Measurements from ENCODE around the gene CARD11.
"Not testable (repeated sequence)": the region's sequence is repeated elsewhere in the genome, so short reads cannot be mapped to it uniquely, and the experiment has no call there.

CARD11 gene

DNA sequence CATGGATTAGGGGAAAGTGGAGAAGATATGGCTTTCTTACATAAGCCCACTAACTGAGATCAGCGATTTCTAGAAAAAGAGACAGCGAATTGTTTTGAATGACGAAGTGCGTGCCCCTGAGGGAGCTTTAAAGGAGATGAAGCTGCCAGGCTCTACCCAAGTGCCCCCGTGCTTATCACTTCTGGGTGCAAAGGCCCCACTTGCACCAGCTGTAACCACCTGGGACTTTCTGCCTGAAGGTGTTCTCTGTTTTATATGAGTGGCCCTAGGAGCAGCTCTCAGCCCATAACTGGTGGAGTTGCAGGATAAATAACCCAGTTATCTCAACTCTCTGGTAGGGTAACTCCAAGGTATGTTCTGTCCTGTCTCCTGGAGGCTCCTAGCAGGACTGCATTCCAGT is 20.4 kb upstream of the CARD11 start:
- no peak for DNase-seq (ENCODE audit: low read depth in 2 of 2)

DNA sequence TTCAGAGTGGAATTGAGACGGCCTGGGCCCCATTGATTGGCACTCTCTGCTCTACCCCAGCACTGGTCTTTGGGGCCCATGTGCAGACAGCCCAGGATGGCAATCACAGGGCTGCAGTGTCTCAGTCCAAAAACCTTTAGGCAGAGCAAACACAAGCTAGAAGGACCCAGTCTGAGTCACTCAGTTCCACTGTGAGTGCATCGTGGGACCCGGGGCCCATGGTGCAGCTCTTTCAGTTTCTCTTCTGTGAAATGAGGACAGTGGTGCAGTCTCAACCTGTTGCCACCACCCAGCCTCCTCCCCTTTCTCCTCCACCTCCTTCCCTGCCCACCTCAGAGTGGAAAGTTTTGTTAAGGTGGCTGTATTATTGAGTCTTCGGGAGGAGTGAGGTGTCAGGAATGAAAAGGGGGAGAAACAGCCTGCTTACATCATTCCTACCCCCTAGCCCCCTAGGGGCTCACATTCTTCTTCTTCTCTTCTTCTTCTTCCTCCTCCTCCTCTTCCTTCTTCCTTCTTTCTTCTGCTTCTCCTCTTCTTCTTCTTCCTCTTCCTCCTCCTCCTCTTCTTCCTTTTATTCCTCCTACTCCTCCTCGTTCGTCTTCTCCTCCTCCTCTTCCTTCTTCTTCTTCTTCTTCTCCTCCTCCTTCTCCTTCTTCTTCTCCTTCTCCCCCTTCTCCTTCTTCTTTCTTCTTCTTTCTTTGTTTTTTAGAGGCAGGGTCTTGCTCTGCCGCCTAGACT is 19.5 kb upstream of the CARD11 start:
- peak; percentile 67 to 72 for DNase-seq (ENCODE audit: low read depth in 2 of 2)

DNA sequence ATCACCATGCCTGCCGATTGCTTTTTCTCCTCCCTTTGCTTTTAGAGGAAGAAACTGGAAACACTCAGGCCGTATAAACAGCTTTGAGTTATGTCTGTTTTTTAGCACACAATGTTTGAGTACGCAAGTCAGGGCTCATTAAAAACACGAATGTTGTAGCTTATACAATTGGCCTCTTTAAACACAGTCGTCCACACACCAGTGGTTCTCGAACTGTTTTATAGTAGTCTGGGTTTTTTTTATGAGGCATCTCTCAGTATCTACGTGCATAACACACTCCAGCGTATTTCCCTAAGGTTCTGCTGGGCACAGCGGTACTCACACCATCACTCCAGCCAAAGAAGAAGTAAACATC is 13.4 kb upstream of the CARD11 start:
- DNase-seq (ENCODE audit: low read depth in 2 of 2) = no peak

DNA sequence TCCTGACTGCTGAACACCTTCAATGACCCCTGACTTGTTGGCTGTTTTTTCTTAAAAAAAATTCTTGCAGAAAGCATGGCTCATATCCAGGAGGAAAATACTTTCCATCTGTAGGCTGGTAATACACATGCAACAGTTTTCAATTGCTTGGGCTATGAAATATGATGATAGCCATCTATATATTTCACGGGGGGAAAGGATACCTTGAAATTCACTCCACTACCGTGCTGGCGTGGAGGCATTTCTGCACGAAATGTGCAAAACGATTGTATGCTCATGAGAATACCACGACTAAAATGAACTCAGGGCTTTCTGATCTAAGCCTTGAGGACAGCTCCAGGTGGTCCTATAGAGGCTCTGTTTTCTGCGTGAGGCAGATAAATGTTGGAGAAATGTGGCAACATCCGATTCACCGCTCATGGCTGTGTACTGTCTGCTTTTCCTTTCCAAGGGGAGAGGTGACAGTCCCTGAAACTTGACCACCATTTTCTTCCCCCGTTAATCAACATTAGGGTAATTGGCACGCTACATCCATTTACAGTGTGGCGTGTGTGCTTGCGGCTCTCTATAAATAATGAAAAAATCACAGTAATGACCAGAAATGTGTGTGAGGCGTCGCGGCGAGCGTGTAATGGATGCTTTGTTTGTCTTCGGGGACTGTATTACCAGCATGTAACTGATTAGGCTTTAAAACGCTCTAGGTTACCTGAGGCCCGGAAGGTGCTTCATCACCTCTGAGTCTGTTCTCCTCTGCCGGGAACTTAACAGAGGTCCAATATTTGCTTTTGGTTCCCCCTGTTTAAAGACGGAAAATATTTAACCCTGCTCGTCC is 12.8 kb upstream of the CARD11 start:
- no peak for DNase-seq (ENCODE audit: low read depth in 2 of 2)

DNA sequence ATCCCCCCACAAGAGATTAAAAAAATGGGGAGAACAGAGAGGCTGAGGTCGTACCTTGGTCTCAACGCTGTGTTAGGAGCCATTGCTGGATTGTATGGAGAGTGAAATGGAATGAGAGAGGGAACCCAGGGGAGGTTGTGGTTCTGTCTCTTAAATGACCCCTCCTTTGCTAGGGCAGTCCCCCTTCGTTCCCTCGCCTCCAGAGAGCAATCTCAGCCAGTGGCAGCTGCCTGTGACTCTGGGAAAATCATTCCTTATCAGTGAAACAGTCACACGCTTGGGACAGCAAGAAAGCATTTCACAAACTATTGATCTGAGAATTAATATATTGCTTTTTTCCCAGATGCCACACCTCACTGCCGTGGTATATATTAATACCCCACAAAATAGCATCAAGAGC is 12.0 kb upstream of the CARD11 start:
- DNase-seq (ENCODE audit: low read depth in 2 of 2) = no peak

DNA sequence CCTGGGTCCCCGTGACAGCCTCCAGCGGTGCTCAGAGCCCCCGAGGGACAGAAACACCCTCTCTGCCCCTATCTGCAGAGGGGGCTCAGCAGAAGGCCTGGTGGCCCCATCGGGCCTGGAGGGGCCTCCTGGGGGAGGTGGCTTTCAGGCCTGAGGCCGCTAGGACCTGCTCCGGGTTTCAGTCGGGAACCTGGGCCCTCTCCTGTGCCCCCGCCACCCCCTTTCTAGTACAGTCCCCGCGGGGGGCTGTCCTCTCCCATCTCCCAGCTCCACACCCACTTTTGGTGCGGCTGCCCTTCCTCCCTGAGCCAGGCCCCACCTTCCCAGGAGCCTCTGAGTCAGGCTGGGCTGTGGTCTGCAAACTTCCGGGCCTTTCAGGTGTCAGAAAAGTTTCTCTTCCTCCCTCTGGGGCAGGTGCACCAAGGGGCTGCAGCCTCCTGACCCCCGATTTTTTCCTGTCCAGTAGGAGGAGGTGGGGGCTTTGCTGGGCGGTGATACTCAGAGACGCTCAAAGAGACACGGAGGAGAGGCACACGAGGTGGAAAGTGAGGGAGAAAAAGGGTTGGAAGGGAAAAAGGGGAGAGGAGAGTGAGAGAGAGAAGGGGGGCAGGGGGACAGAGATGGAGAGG is 692 bp downstream of the CARD11 start:
- DNase-seq (ENCODE audit: low read depth in 2 of 2) = peak; percentile 49 to 72

DNA sequence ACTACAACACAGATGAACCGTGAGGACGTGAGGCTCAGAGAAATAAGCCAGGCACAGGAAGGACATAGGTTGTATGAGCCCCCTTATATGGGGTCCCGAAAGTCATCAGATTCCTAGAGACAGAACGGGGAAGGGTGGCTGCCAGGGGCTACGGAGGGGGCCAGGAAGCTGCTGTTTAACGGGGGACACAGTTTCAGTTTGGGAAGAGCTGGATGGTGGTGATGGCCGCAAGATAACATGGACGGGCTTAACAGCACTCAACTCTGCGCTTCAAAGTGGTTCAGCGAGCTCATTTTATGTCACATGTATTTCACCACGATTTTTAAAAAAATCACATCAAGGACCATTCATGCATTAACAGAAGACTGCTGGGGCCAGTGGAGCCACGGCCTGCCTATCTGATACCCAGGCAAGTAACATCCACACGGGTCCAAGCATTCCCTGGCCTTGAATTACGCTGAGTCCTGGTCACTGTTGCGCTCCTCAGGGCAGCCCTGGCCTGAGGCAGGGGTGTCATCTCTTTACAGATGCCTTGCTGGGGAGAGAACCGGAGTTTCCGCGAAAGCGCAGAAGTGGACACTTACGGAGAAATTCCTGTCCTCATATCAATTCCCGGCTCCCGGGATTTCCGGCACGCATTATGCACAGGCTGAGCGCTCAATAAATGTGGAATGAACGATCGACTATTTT is 1.5 kb downstream of the CARD11 start:
- DNase-seq (ENCODE audit: low read depth in 2 of 2) = no peak

DNA sequence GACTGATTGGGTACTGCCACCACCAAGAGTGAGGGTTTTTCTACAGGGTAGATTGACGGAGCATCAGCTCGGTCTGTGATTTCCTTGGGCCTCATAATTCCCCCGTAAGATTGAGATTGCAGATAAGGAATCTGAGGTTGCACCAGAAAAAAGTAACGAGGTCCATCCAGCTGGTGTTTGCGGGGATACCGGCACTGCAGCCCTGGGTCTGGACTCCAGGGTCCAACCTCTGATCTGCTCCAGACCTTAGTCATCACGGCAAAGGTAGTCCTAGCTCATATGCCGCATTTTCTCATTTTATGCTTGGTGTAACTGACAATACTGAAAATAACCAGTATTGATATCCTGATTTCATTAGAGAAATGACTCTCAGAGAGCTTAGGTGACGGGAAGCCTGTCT is 3.9 kb downstream of the CARD11 start:
- no peak for DNase-seq (ENCODE audit: low read depth in 2 of 2)

DNA sequence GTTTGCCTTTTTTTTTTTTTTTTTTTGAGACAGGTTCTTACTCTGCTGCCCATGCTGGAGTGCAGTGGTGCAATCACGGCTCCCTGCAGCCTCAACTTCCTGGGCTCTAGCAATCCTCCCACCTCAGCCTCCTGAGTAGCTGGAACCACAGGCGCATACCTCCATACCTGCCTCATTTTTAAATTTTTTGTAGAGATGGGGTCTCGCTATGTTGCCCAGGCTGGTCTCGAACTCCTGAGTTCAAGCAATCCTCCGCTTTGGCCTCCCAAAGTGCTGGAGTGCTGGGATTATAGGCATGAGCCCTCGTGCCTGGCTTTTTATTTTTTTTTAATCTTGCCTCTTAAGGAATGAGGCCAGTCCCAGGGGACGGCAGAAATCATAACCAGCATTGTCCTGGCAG is 5.7 kb downstream of the CARD11 start:
- DNase-seq (ENCODE audit: low read depth in 2 of 2) = not testable (repeated sequence)

DNA sequence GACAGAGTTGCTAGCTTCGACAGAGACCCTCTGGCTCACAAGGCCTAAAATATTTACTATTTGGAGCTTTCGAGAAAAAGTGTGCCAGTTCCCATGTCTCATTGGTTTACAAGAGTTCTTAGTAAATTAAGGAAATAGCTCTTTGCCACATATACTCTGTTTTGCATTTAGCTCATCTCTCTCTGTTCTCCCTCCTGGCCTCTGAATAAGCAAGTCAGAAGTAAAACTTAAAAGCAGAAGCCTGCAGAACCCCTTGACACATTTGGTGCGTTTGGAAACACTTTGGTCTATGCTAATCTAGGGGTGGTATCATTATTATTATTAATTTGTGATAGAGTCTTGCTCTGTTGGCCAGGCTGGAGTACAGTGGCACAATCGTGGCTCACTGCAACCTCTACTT is 6.4 kb downstream of the CARD11 start:
- no peak for DNase-seq (ENCODE audit: low read depth in 2 of 2)

DNA sequence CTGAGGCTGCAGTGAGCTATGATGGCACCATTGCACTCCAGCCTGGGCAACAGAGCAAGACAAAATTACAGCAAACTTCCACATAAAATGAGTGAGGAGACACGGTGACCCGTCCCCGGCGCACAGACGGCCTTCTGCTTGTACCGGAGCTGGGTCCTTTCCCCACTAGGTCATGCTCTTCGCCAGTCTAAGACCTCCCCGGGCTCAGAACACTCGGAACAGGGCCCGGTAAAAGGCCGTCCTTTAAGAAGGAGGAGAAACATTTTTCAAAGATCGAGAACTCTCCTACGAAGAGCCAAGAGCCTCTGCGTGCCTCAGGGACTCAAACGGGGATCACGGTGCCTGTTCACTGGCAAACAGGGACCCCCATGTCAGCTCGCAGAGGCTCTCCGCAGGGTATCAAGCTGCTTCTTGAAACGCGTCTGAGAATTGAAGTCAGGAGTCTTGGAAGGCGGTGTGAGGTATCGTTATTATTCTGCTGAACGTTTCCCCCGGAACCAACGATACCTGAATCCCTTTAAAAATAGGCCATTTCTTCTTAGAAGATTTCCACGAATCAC is 9.0 kb downstream of the CARD11 start:
- no peak for DNase-seq (ENCODE audit: low read depth in 2 of 2)

DNA sequence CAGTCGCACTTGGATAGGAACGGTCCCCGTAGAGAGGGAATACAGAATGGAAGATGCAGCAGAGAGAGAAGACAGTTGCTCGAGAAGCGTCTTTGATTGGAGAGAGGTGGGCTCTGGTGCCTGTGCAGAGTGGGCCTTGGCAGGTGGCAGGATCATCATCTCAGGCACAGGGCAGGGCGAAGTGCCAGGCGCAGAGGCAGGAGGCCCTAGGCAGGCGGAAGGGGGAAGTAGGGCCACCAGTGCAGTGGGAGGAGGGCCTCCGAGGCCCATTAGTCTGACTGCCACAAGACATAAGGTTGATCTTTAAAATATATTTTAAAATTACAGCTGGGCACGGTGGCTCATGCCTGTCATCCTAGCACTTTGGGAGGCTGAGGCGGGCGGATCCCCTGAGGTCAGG is 10.1 kb downstream of the CARD11 start:
- DNase-seq (ENCODE audit: low read depth in 2 of 2) = no peak

DNA sequence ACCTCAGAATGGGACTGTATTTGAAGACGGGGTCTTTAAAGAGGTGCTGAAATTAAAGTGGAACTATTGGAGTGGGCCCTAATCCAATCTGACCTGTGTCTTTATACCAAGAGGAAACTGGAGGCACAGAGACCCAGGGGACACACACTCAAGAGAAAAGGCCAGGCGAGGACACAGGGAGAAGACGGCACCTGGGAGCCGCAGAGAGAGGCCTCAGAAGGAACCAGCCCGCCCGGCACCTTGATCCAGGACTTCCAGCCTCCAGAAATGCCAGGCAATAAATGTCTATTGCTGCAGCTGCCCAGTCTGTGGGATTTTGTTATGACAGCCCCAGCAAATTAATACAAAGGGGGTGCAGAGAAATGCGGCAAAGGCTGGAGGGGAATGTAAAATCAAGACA is 10.5 kb downstream of the CARD11 start:
- DNase-seq (ENCODE audit: low read depth in 2 of 2) = no peak

DNA sequence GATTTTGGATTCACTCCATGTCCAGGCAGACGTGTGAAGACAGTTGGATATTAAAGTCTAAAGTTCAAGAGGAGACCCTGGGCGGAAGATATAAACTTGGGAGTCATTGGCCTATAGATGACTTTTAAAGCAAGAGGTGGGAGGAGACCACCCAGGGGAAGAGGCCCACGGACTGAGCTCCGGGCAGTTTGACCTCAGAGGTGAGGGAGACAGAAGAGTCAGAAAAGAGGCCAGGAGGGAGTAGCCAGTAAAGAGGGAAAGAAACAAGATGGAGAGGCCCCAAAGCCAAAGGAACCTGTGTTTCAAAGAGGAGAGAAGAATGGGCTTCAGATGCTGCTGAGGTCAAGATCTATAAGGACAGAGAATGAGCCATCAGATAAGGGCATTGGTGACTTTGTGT is 11.4 kb downstream of the CARD11 start:
- DNase-seq (ENCODE audit: low read depth in 2 of 2) = no peak

DNA sequence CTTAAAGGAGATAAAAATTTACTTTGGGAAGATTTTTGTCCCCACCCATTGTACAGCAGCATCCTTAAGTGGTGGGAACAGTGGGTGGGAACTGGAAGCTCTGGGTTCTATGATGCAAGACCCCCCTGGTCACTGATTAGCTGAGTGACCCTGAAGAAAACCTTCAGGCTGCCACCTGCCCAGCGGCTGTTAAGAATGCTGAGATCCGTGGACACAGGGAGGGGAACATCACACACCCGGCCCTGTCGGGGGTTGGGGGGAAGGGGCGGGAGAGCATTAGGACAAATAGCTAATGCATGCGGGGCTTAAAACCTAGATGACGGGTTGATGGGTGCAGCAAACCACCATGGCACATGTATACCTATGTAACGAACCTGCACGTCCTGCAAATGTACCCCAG is 14.5 kb downstream of the CARD11 start:
- DNase-seq (ENCODE audit: low read depth in 2 of 2) = no peak

DNA sequence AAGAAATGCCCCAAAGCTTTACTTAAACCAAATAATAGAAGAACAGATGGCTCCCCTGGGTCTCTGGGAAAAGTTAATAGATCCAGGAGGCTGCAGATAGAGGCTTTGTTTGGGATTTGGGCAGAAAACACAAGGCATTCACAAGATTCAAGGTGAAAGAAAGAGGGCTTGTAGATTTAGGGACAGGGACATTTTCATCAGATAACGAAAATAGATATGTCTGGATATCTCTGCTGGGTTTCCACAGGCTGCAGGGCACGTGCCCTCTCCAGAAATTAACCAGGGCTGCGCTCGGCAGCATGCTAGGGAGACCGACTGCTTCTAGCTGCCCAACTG is 14.9 kb downstream of the CARD11 start:
- no peak for DNase-seq (ENCODE audit: low read depth in 2 of 2)

DNA sequence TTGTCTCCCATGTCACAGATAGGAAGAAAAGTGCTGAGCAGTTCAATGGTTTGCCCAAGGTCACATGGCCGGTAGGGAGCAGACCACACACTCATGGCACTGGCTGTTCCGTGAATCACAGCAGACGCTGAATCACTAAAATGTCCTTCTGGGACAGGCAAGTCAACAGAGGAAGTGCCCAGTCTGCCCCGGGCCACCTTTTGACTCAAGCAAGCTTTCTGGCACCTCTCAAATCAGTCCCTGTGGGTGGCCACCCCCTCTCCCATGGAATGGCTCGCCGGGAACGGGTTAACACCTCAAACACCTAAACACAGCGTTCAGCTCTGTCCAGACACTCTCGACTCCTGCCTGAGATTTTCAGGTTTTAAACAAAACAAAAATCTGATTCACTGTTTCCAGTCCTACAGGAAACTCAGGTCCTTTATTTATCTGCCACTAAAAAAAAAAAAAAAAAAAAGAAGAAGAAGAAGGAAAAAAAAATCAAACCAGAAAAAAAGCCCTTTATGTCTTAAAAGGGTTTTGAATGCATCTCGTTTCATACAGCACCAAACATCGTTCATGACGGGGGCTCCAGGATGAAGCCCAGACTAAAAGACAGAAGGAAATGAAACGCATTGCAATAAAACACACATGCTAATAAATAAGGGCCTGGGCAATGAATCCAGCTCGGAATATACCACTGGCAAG is 15.5 kb downstream of the CARD11 start:
- DNase-seq (ENCODE audit: low read depth in 2 of 2) = peak in 1 of 2 donors; percentile 33

DNA sequence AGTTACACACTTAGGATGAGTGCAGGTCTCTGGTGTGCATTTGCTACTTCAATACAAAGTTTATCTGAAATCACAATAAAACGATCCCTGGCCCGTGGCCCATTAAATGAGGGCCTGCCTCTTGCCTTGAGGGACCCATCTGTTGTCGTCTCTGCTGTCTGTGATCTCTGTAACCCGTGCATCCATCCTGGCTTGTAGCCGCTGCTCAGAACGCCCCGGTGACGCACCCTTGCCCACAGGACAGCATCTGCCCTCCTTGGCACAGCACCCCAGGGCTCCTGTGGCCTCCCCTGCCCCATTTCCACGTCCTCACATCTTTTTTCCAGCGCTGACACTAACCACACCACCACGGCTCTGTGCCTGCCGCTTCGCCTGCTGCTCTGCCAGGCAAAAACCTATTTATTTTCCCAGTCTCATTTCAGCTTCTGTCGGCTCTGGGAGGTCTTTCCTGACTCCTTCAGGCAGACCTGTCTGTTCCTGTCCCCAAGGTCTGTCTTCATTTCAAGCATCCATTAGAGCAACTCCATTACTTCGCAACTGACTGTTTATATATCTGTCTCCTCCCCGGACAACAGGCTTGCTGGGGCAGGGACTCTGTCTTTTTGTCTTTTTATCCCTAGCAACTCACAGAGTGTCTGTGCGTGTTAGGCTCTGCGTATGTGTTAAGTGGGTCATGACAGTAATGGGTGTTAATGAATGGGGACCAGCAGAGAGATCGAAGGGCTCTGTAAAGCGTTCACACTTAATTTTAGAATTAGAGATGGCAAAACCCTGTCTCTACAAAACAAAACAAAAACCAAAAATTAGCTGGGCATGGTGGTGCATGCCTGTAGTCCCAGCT is 16.4 kb downstream of the CARD11 start:
- no peak for DNase-seq (ENCODE audit: low read depth in 2 of 2)

DNA sequence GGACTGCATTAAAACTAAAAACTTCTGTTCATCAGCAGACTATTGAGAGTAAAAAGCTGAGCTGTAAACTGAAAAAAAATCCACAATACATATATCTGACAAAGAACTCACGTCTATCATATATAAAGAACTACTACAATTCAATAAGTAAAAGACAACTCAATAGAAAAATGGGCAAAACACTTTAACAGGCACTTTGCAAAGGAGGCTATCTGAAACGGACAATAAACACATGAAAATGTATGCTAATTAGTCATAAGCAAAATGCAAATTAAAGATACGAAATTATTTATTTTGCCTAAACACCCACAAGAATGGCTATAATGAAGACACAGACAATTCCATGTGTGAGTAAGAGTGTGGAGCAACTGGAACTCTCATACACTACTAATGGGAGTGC is 18.1 kb downstream of the CARD11 start:
- no peak for DNase-seq (ENCODE audit: low read depth in 2 of 2)

DNA sequence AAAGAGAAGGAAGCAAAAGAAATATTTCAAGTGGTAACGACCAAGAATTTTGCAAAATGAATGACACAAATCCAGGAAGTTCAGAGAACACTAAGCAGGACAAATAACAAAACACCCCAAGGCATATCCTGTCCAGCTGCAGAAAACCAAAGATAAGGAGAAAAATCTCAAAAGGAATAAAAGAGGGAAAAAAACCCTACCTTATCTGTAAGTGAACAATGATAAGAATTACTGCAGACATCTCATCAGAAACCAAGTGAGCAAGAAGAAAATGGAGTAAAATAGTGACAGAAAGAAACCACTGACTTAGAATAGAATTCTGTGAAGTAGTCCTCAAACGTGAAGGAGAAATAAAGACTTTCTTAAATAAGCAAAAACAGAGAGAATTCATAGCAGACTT is 21.8 kb downstream of the CARD11 start:
- DNase-seq (ENCODE audit: low read depth in 2 of 2) = no peak

DNA sequence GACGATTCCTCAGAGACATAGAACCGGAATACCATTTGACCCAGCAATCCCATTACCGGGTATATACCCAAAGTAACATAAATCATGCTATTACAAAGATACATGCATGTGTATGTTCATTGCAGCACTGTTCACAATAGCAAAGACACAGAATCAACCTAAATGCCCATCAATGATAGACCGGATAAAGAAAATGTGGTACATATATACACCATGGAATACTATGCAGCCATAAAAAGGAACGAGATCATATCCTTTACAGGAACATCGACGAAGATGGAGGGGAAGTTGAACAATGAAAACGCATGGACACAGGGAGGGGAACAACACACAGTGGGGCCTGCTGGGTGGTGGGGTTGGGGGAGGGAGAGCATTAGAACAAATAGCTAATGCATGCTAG is 22.4 kb downstream of the CARD11 start:
- not testable (repeated sequence) for DNase-seq (ENCODE audit: low read depth in 2 of 2)
